WERI-Rb-1 (cell line): ENCODE measurements around the gene UMAD1.

Experiments used
- DNase-seq: peaks from one replicate; pipeline ENCODE4 v3.0.0-alpha.2; 2020
- H3K27ac ChIP-seq: fragments of 250-450 bp; sonication (Bioruptor Pico); 2 replicates; pipeline ENCODE4 v1.5.1; 2020; ENCODE audit warnings: mild to moderate bottlenecking, moderate library complexity
- H3K27me3 ChIP-seq: fragments of 250-450 bp; sonication (Bioruptor Pico); 2 replicates; pipeline ENCODE4 v1.5.1; 2021; ENCODE audit warnings: mild to moderate bottlenecking, low read depth, moderate library complexity; ENCODE audit not compliant: insufficient read depth, severe bottlenecking
- H3K36me3 ChIP-seq: fragments of 250-450 bp; sonication (Bioruptor Pico); 2 replicates; pipeline ENCODE4 v1.5.1; 2020; ENCODE audit warnings: mild to moderate bottlenecking, moderate library complexity
- H3K4me3 ChIP-seq: 2 replicates; pipeline ENCODE4 v1.5.1; 2011; ENCODE audit warnings: low read depth, mild to moderate bottlenecking, control low read depth, low read length
- H3K9me3 ChIP-seq: fragments of 250-450 bp; sonication (Bioruptor Pico); 2 replicates; pipeline ENCODE4 v1.5.1; 2021; ENCODE audit warnings: mild to moderate bottlenecking, moderate library complexity; ENCODE audit not compliant: severe bottlenecking
- CTCF ChIP-seq: IDR thresholded peaks from 2 replicates; pipeline ENCODE4 v1.5.1; 2011; ENCODE audit warnings: low read depth, mild to moderate bottlenecking, control low read depth, inconsistent platforms, low read length

Gene UMAD1

GRCh38 chr7:7667187-7667586, 26.6 kb downstream of the UMAD1 start:
- no peak for TF ChIP-seq CTCF

GRCh38 chr7:7668706-7669105, 28.2 kb downstream of the UMAD1 start:
- TF ChIP-seq CTCF = no peak
- Histone ChIP-seq H3K36me3 (no peaks in the 10 kb centered on the region), H3K27ac (no peak overlapping the region), H3K4me3 (no peak overlapping the region), H3K27me3 (no peaks in the 10 kb centered on the region), H3K9me3 (no peaks in the 10 kb centered on the region)
- no peak for DNase-seq

More at GRCh38 chr7:7667187-7667586, 26.6 kb downstream of the UMAD1 start:
- DNase-seq = peak; percentile 27
- no peak overlapping the region for H3K4me3 ChIP-seq
- no peaks in the 10 kb centered on the region for H3K27me3 ChIP-seq
- H3K9me3 ChIP-seq = no peaks in the 10 kb centered on the region
- H3K27ac ChIP-seq = no peak overlapping the region
- H3K36me3 ChIP-seq = no peaks in the 10 kb centered on the region

GRCh38 chr7:7670490-7670889, 29.9 kb downstream of the UMAD1 start:
- DNase-seq = no peak
- no peaks in the 10 kb centered on the region for H3K36me3 ChIP-seq
- no peak for TF ChIP-seq CTCF
- no peaks in the 10 kb centered on the region for H3K27me3 ChIP-seq
- H3K9me3 ChIP-seq = no peaks in the 10 kb centered on the region
- no peak overlapping the region for H3K4me3 ChIP-seq
- no peak overlapping the region for H3K27ac ChIP-seq

- Histone ChIP-seq H3K27me3 (no peaks in the 10 kb centered on the region), H3K27ac (no peak overlapping the region), H3K4me3 (no peak overlapping the region)
Observed at GRCh38 chr7:7671361-7671760, 30.8 kb downstream of the UMAD1 start.

GRCh38 chr7:7672545-7673239, 32.1 kb downstream of the UMAD1 start:
- Histone ChIP-seq H3K36me3 (no peaks in the 10 kb centered on the region; the same call in 1 of the 2 replicates), H3K27me3 (no peaks in the 10 kb centered on the region), H3K4me3 (no peak overlapping the region), H3K27ac (no peak overlapping the region), H3K9me3 (no peaks in the 10 kb centered on the region)
- DNase-seq = no peak
- no peak for TF ChIP-seq CTCF

More at GRCh38 chr7:7671361-7671760, 30.8 kb downstream of the UMAD1 start:
- H3K36me3 ChIP-seq = no peaks in the 10 kb centered on the region; the same call in 1 of the 2 replicates
- no peak for DNase-seq
- TF ChIP-seq CTCF = no peak
- H3K9me3 ChIP-seq = no peaks in the 10 kb centered on the region

- Histone ChIP-seq H3K9me3 (no peaks in the 10 kb centered on the region), H3K27ac (no peak overlapping the region), H3K4me3 (no peak overlapping the region), H3K36me3 (no peaks in the 10 kb centered on the region; the same call in 1 of the 2 replicates), H3K27me3 (no peaks in the 10 kb centered on the region)
- DNase-seq = no peak
- no peak for TF ChIP-seq CTCF
Observed at GRCh38 chr7:7673240-7673550, 32.6 kb downstream of the UMAD1 start.
